Astrocyte (in vitro differentiated cells and primary cell): ENCODE results near the gene NCBP2L.

Experiments
- CTCF ChIP-seq: IDR thresholded peaks from 2 replicates; pipeline ENCODE4 v1.5.1; 2011; ENCODE audit warnings: low read depth, mild to moderate bottlenecking, inconsistent platforms, low read length, moderate library complexity; ENCODE audit not compliant: insufficient read depth
- EZH2 ChIP-seq: IDR thresholded peaks from 2 replicates; pipeline ENCODE4 v1.6.1; 2012; ENCODE audit warnings: mild to moderate bottlenecking, low read length, inconsistent platforms; ENCODE audit not compliant: insufficient read depth

- no peak for TF ChIP-seq CTCF
- TF ChIP-seq EZH2 = no peak
These were observed 29.0 kb upstream of the NCBP2L start for GRCh38 chrX:107748506-107748905.
